IMR-90 (cell line): ENCODE measurements around the gene DUOX1. TPM values are rescaled to one million over a fixed set of nuclear protein-coding genes. Genes with fewer than 3 reads are reported as not detected.

Source experiments
- ATAC-seq: fragments of 200-7000 bp; cut with Tn5 transposase; 2 replicates; pipeline ENCODE4 v1.9.1; 2020; ENCODE audit warnings: low read depth, mild to moderate bottlenecking, moderate library complexity
- BruUV-seq: library from RNA; stranded (reverse); fragments of 400-500 nt; replicated peaks from 2 replicates; lab custom pipeline; 2021; lab: Mats Ljungman, UMichigan
- CTCF ChIA-PET: fragments of 300-600 bp; formaldehyde crosslinking; extraction: SDS; loops from one replicate; lab custom pipeline; 2021; ENCODE audit warnings: antibody characterized with exemption; lab: Yijun Ruan, JAX
- POLR2A ChIA-PET: fragments of 300-600 bp; sonication (Branson Sonifier 250); formaldehyde crosslinking; loops from one replicate; lab custom pipeline; 2022; ENCODE audit warnings: antibody characterized with exemption; ENCODE audit not compliant: unreplicated experiment; lab: Charles Lee
- DNase-seq: peaks from one replicate; pipeline ENCODE4 v3.0.0; 2013
- H2AFZ ChIP-seq: replicated peaks from 2 replicates; pipeline ENCODE3; 2013; ENCODE audit warnings: low read length, mild to moderate bottlenecking; ENCODE audit not compliant: poor library complexity
- H2AK5ac ChIP-seq: 2 replicates; pipeline ENCODE4 v1.6.1; 2013; ENCODE audit warnings: low read depth, low read length, inconsistent platforms
- H2AK9ac ChIP-seq: replicated peaks from 2 replicates; pipeline ENCODE3; 2013; ENCODE audit warnings: mild to moderate bottlenecking, low read depth, low read length, moderate library complexity; ENCODE audit not compliant: poor library complexity
- H2BK120ac ChIP-seq: 2 replicates; pipeline ENCODE4 v1.6.1; 2013; ENCODE audit warnings: low read depth, low read length, inconsistent platforms
- H2BK15ac ChIP-seq: 3 replicates; pipeline ENCODE4 v1.6.1; 2013; ENCODE audit warnings: low read depth, low read length, inconsistent platforms
- H2BK20ac ChIP-seq: 2 replicates; pipeline ENCODE4 v1.6.1; 2013; ENCODE audit warnings: low read depth, mild to moderate bottlenecking, inconsistent platforms, low read length, moderate library complexity
- H2BK5ac ChIP-seq: 2 replicates; pipeline ENCODE4 v1.6.1; 2013; ENCODE audit warnings: mild to moderate bottlenecking, low read depth, low read length, inconsistent platforms; ENCODE audit not compliant: poor library complexity, severe bottlenecking
- H3K14ac ChIP-seq: replicated peaks from 2 replicates; pipeline ENCODE4 v1.6.1; 2013; ENCODE audit warnings: low read depth, low read length, inconsistent platforms
- H3K18ac ChIP-seq: 2 replicates; pipeline ENCODE4 v1.6.1; 2013; ENCODE audit warnings: low read depth, low read length, control low read depth
- H3K23ac ChIP-seq: 2 replicates; pipeline ENCODE4 v1.6.1; 2013; ENCODE audit warnings: low read depth, low read length, inconsistent platforms
- H3K27ac ChIP-seq: 2 replicates; pipeline ENCODE4 v1.5.1; 2013; ENCODE audit warnings: mild to moderate bottlenecking, control low read depth, low read length; ENCODE audit not compliant: insufficient read depth
- H3K27me3 ChIP-seq: 2 replicates; pipeline ENCODE4 v1.6.1; 2013; ENCODE audit warnings: low read length; ENCODE audit not compliant: control insufficient read depth, insufficient read depth
- H3K36me3 ChIP-seq: 2 replicates; pipeline ENCODE4 v1.6.1; 2013; ENCODE audit warnings: low read length, mixed read lengths; ENCODE audit not compliant: control insufficient read depth, insufficient read depth
- H3K4ac ChIP-seq: 2 replicates; pipeline ENCODE4 v1.6.1; 2013; ENCODE audit warnings: low read depth, low read length, inconsistent platforms
- H3K4me1 ChIP-seq: 2 replicates; pipeline ENCODE4 v1.6.1; 2013; ENCODE audit warnings: low read length, mixed read lengths; ENCODE audit not compliant: control insufficient read depth, insufficient read depth
- H3K4me2 ChIP-seq: 2 replicates; pipeline ENCODE4 v1.6.1; 2013; ENCODE audit warnings: low read depth, mild to moderate bottlenecking, control low read depth, low read length, moderate library complexity
- H3K4me3 ChIP-seq: 2 replicates; pipeline ENCODE4 v1.5.1; 2013; ENCODE audit warnings: low read depth, mild to moderate bottlenecking, control low read depth, low read length, moderate library complexity; ENCODE audit not compliant: insufficient read depth
- H3K56ac ChIP-seq: 2 replicates; pipeline ENCODE4 v1.6.1; 2013; ENCODE audit warnings: low read length, inconsistent platforms; ENCODE audit not compliant: insufficient read depth; ENCODE audit errors: extremely low read depth
- H3K79me1 ChIP-seq, 2 experiments: 2 replicates each; pipeline ENCODE4 v1.6.1; 2013; ENCODE audit warnings: low read length in 2 of 2, inconsistent platforms in 1 of 2, low read depth in 1 of 2
- H3K9ac ChIP-seq: 2 replicates; pipeline ENCODE4 v1.6.1; 2013; ENCODE audit warnings: low read depth, low read length, control low read depth
- H3K9me1 ChIP-seq: 2 replicates; pipeline ENCODE4 v1.6.1; 2013; ENCODE audit warnings: low read length, inconsistent platforms; ENCODE audit not compliant: insufficient read depth
- H3K9me3 ChIP-seq: 2 replicates; pipeline ENCODE4 v1.6.1; 2013; ENCODE audit warnings: low read length; ENCODE audit not compliant: control insufficient read depth, insufficient read depth
- H4K20me1 ChIP-seq: 2 replicates; pipeline ENCODE4 v1.6.1; 2013; ENCODE audit warnings: low read length, inconsistent platforms; ENCODE audit not compliant: insufficient read depth
- H4K5ac ChIP-seq: 2 replicates; pipeline ENCODE4 v1.6.1; 2013; ENCODE audit warnings: mild to moderate bottlenecking, low read depth, low read length, control low read depth
- H4K8ac ChIP-seq, 2 experiments: 2 replicates each; pipeline ENCODE4 v1.6.1; 2013; ENCODE audit warnings: low read depth in 2 of 2, low read length in 2 of 2, control low read depth in 1 of 2, inconsistent platforms in 1 of 2
- H4K91ac ChIP-seq: 2 replicates; pipeline ENCODE4 v1.6.1; 2013; ENCODE audit warnings: low read depth, low read length, inconsistent platforms; ENCODE audit not compliant: insufficient read depth
- BHLHE40 ChIP-seq: fragments of 150-350 bp; IDR thresholded peaks from 2 replicates; pipeline ENCODE4 v1.6.1; 2016; ENCODE audit warnings: mild to moderate bottlenecking, low read depth, low read length
- CTCF ChIP-seq: conservative IDR thresholded peaks from 2 replicates; pipeline ENCODE4 v1.5.1; 2012; ENCODE audit warnings: mild to moderate bottlenecking, low read depth, low read length, improper control_type of control experiment
- ELK1 ChIP-seq: fragments of 150-350 bp; IDR thresholded peaks from 2 replicates; pipeline ENCODE4 v1.6.1; 2016; ENCODE audit warnings: low read depth, mild to moderate bottlenecking, low read length, moderate library complexity, borderline replicate concordance
- MAZ ChIP-seq: IDR thresholded peaks from 2 replicates; pipeline ENCODE4 v1.6.1; 2012; ENCODE audit warnings: low read depth, mild to moderate bottlenecking, low read length, improper control_type of control experiment, moderate library complexity, borderline replicate concordance
- NFE2L2 ChIP-seq: fragments of 150-350 bp; IDR thresholded peaks from 2 replicates; pipeline ENCODE4 v1.6.1; 2016; ENCODE audit warnings: low read depth, mild to moderate bottlenecking, low read length
- POLR2A ChIP-seq: IDR thresholded peaks from 2 replicates; pipeline ENCODE4 v1.6.1; 2012; ENCODE audit warnings: mild to moderate bottlenecking, low read depth, low read length
- USF2 ChIP-seq: fragments of 150-350 bp; IDR thresholded peaks from 2 replicates; pipeline ENCODE4 v1.6.1; 2017; ENCODE audit warnings: mild to moderate bottlenecking, antibody characterized with exemption, low read length, low read depth
- WGBS, 2 experiments: methylation state at CpG; one replicate each; pipeline versions ENCODE4 v1.1.5 to v1.1.7; 2013; ENCODE audit warnings: missing lambda C conversion rate in 2 of 2; ENCODE audit not compliant: insufficient read length in 1 of 2; ENCODE audit errors: extremely low coverage in 2 of 2; 5-methylcytosine and 5-hydroxymethylcytosine counted together
- dilution Hi-C: fragments of 300-500 bp; cut with HindIII; formaldehyde crosslinking; loops from one replicate; pipeline ENCODE4 v1.14.3; 2018; ENCODE audit warnings: low sequenced_read_pairs; ENCODE audit not compliant: unreplicated experiment
- in situ Hi-C: fragments of 300-500 bp; cut with MboI; formaldehyde crosslinking; loops from 3 replicates; pipeline ENCODE4 v1.14.3; 2019; ENCODE audit warnings: low sequenced_read_pairs, inconsistent platforms, mixed read lengths
- intact Hi-C: fragments of 100-400 bp; cut with micrococcal nuclease; formaldehyde crosslinking; loops from 2 replicates; pipeline ENCODE4 v1.10.0; 2022
- polyA plus RNA-seq, 3 experiments: library from polyadenylated mRNA; depleted of rRNA; stranded (reverse); fragments of >200 nt; gene quantifications; 2 replicates each; pipeline ENCODE4 v1.2.3, GENCODE V29; 2012; ENCODE audit warnings: low replicate concordance in 1 of 3
- total RNA-seq: library from RNA; depleted of rRNA; stranded (reverse); fragments of >200 nt; gene quantifications from 2 replicates; pipeline ENCODE4 v1.2.3, GENCODE V29; 2012

The DUOX1 gene
- total and polyA plus RNA-seq, 2 of the 4 experiments (the other 2 are of a cell fraction), result not detected

- no peak overlapping the region for H3K9ac ChIP-seq
- H3K27ac ChIP-seq, result no peak overlapping the region
- ChIA-PET POLR2A (no interaction called here), CTCF (no interaction called here)
- no peak overlapping the region for H3K23ac ChIP-seq
- H3K56ac ChIP-seq, result no peak overlapping the region
- peaks cover 29% of the 10 kb centered on the region; the same call in 1 of the 2 replicates for H3K27me3 ChIP-seq
- no peaks in the 10 kb centered on the region for H3K9me1 ChIP-seq
- H3K4me3 ChIP-seq, result no peak overlapping the region
- H3K4ac ChIP-seq, result no peak overlapping the region
- intact Hi-C loops (no loop called here), in situ Hi-C loops (no loop called here), dilution Hi-C loops (no loop called here)
- H4K20me1 ChIP-seq, result no peaks in the 10 kb centered on the region
- H3K36me3 ChIP-seq, result no peaks in the 10 kb centered on the region
- H4K91ac ChIP-seq, result no peak overlapping the region
- ATAC-seq, result no peak
- H4K8ac ChIP-seq, result no peak overlapping the region
- H3K9me3 ChIP-seq, result no peaks in the 10 kb centered on the region
- TF ChIP-seq ELK1 (no peak), BHLHE40 (no peak), CTCF (no peak), NFE2L2 (no peak), USF2 (no peak), POLR2A (no peak), MAZ (no peak)
- WGBS, 2 experiments, result 70% methylated on average over 7 of the region's 11 CpGs; no CpG with 5 or more reads in 1 of the 2 experiments
- no peak for DNase-seq
- H3K4me2 ChIP-seq, result no peak overlapping the region
- BruUV-seq, result no TSS peak
- no peak overlapping the region for H2AK5ac ChIP-seq
- no peak overlapping the region for H2BK15ac ChIP-seq
- no peaks in the 10 kb centered on the region for H3K79me1 ChIP-seq
- H4K5ac ChIP-seq, result no peak overlapping the region
- H2BK20ac ChIP-seq, result no peak overlapping the region
- H2AFZ ChIP-seq, result peak overlapping the region; percentile 8
- no peak overlapping the region for H3K18ac ChIP-seq
- no peak overlapping the region for H2AK9ac ChIP-seq
- H2BK5ac ChIP-seq, result no peak overlapping the region
- no peak overlapping the region for H2BK120ac ChIP-seq
- no peaks in the 10 kb centered on the region; the same call in 1 of the 2 replicates for H3K4me1 ChIP-seq
- H3K14ac ChIP-seq, result no peak overlapping the region
These were observed 14.2 kb downstream of the DUOX1 start for GRCh38 chr15:45143946-45144345.
